OCI-LY1 (cell line): ENCODE results near the gene EMCN.

Experiments
- H2AFZ ChIP-seq: fragments of 200-600 bp; sonication (generic), shearing (Covaris generic); 2 replicates; pipeline ENCODE4 v1.6.0; 2014; ENCODE audit warnings: antibody characterized with exemption, mild to moderate bottlenecking, low read length
- H3F3A ChIP-seq: fragments of 200-600 bp; sonication (generic), shearing (Covaris generic); 2 replicates; pipeline ENCODE4 v1.6.0; 2014; ENCODE audit warnings: mild to moderate bottlenecking, antibody characterized with exemption, low read length, moderate library complexity; ENCODE audit not compliant: insufficient read depth
- H3K27ac ChIP-seq: fragments of 200-600 bp; sonication (generic); 2 replicates; pipeline ENCODE4 v1.5.1; 2014; ENCODE audit warnings: low read length, mixed run types, mild to moderate bottlenecking, low read depth; ENCODE audit not compliant: poor library complexity, severe bottlenecking
- H3K27me3 ChIP-seq: fragments of 200-600 bp; sonication (generic); 2 replicates; pipeline ENCODE4 v1.6.0; 2014; ENCODE audit warnings: antibody characterized with exemption, mild to moderate bottlenecking, low read length, moderate library complexity; ENCODE audit not compliant: insufficient read depth
- H3K36me3 ChIP-seq: fragments of 200-600 bp; sonication (generic); 2 replicates; pipeline ENCODE4 v1.6.1; 2014; ENCODE audit warnings: mild to moderate bottlenecking, antibody characterized with exemption, low read length, moderate library complexity, mixed read lengths; ENCODE audit not compliant: insufficient read depth
- H3K4me1 ChIP-seq: fragments of 200-600 bp; sonication (generic); 2 replicates; pipeline ENCODE4 v1.5.1; 2014; ENCODE audit warnings: mild to moderate bottlenecking, low read length, moderate library complexity; ENCODE audit not compliant: insufficient read depth, severe bottlenecking
- H3K4me2 ChIP-seq: fragments of 200-600 bp; sonication (generic), shearing (Covaris generic); 2 replicates; pipeline ENCODE4 v1.6.1; 2014; ENCODE audit warnings: low read length
- H3K4me3 ChIP-seq: fragments of 200-600 bp; sonication (generic); 2 replicates; pipeline ENCODE4 v1.5.1; 2014; ENCODE audit warnings: low read length, low read depth, mild to moderate bottlenecking, mixed read lengths; ENCODE audit not compliant: poor library complexity, severe bottlenecking
- H3K79me2 ChIP-seq: fragments of 200-600 bp; shearing (Covaris generic); 2 replicates; pipeline ENCODE4 v1.6.1; 2016; ENCODE audit warnings: mixed run types, low read length, mixed read lengths; ENCODE audit not compliant: insufficient read depth
- H3K9ac ChIP-seq: fragments of 200-600 bp; sonication (generic), shearing (Covaris generic); 2 replicates; pipeline ENCODE4 v1.6.1; 2014; ENCODE audit warnings: mild to moderate bottlenecking, low read length, mixed read lengths
- H3K9me2 ChIP-seq: fragments of 200-600 bp; sonication (generic), shearing (Covaris generic); 2 replicates; pipeline ENCODE4 v1.6.1; 2014; ENCODE audit warnings: low read depth, mild to moderate bottlenecking, low read length, mixed read lengths
- H3K9me3 ChIP-seq: fragments of 200-600 bp; shearing (Covaris generic); 2 replicates; pipeline ENCODE4 v1.6.1; 2014; ENCODE audit warnings: low read length, mixed read lengths
- H4K20me1 ChIP-seq: fragments of 200-600 bp; sonication (generic), shearing (Covaris generic); 2 replicates; pipeline ENCODE4 v1.6.0; 2016; ENCODE audit warnings: mild to moderate bottlenecking, low read length; ENCODE audit not compliant: insufficient read depth
- CTCF ChIP-seq: fragments of 200-600 bp; sonication (generic), shearing (Covaris generic); IDR thresholded peaks from 2 replicates; pipeline ENCODE4 v1.5.1; 2017; ENCODE audit warnings: mild to moderate bottlenecking, antibody characterized with exemption, low read length, moderate library complexity, mixed read lengths
- EZH2 ChIP-seq: fragments of 200-600 bp; sonication (generic), shearing (Covaris generic); IDR thresholded peaks from 2 replicates; pipeline ENCODE4 v1.8.0; 2017; ENCODE audit warnings: borderline replicate concordance, mixed run types, mild to moderate bottlenecking, antibody characterized with exemption, low read length, moderate library complexity, mixed read lengths

EMCN gene

GRCh38 chr4:100493756-100494155, 24.1 kb downstream of the EMCN start:
- no peak overlapping the region for H2AFZ ChIP-seq

GRCh38 chr4:100492129-100492528, 25.7 kb downstream of the EMCN start:
- no peak overlapping the region for H3K27ac ChIP-seq
- no peaks in the 10 kb centered on the region for H3K79me2 ChIP-seq
- H4K20me1 ChIP-seq = no peaks in the 10 kb centered on the region
- H3K4me3 ChIP-seq = no peak overlapping the region
- no peak overlapping the region for H3K9ac ChIP-seq
- H3K9me3 ChIP-seq = no peaks in the 10 kb centered on the region
- no peaks in the 10 kb centered on the region for H3K27me3 ChIP-seq
- no peaks in the 10 kb centered on the region for H3K36me3 ChIP-seq
- H3K4me2 ChIP-seq = no peak overlapping the region
- H3F3A ChIP-seq = no peaks in the 10 kb centered on the region
- no peak overlapping the region for H2AFZ ChIP-seq
- H3K4me1 ChIP-seq = no peaks in the 10 kb centered on the region
- no peaks in the 10 kb centered on the region for H3K9me2 ChIP-seq
- TF ChIP-seq EZH2 (no peak), CTCF (no peak)

More at GRCh38 chr4:100493756-100494155, 24.1 kb downstream of the EMCN start:
- Histone ChIP-seq H3K4me3 (no peak overlapping the region), H3K79me2 (no peaks in the 10 kb centered on the region), H3K9ac (no peak overlapping the region), H3K27ac (no peak overlapping the region), H3K9me2 (no peaks in the 10 kb centered on the region), H3K4me2 (no peak overlapping the region), H3F3A (no peaks in the 10 kb centered on the region), H4K20me1 (no peaks in the 10 kb centered on the region), H3K4me1 (no peaks in the 10 kb centered on the region), H3K36me3 (no peaks in the 10 kb centered on the region), H3K27me3 (no peaks in the 10 kb centered on the region), H3K9me3 (no peaks in the 10 kb centered on the region)
- TF ChIP-seq EZH2 (no peak), CTCF (no peak)

- no peaks in the 10 kb centered on the region for H3K36me3 ChIP-seq
- no peak overlapping the region for H3K27ac ChIP-seq
- H3K4me2 ChIP-seq = no peak overlapping the region
- H3K9ac ChIP-seq = no peak overlapping the region
- no peak overlapping the region for H3K4me3 ChIP-seq
- TF ChIP-seq CTCF = no peak
- TF ChIP-seq EZH2 = no peak
- H4K20me1 ChIP-seq = no peaks in the 10 kb centered on the region
- no peaks in the 10 kb centered on the region for H3K9me3 ChIP-seq
- no peak overlapping the region for H2AFZ ChIP-seq
- no peaks in the 10 kb centered on the region for H3K27me3 ChIP-seq
- no peaks in the 10 kb centered on the region for H3F3A ChIP-seq
- H3K4me1 ChIP-seq = no peaks in the 10 kb centered on the region
- no peaks in the 10 kb centered on the region for H3K79me2 ChIP-seq
- no peaks in the 10 kb centered on the region for H3K9me2 ChIP-seq
These were observed 28.5 kb downstream of the EMCN start for GRCh38 chr4:100489305-100489704.
